HepG2 (cell line): ENCODE measurements around the gene CYP4A22. TPM values are rescaled to one million over a fixed set of nuclear protein-coding genes. Genes with fewer than 3 reads are reported as not detected.

Experiments
- ATAC-seq: fragments of 200-7000 bp; cut with Tn5 transposase; 3 replicates; pipeline ENCODE4 v1.9.1; 2020; ENCODE audit warnings: mild to moderate bottlenecking, moderate library complexity
- BruUV-seq: library from RNA; stranded (reverse); fragments of 400-500 nt; replicated peaks from 2 replicates; lab custom pipeline; 2021; lab: Mats Ljungman, UMichigan
- CTCF ChIA-PET: fragments of 300-600 bp; formaldehyde crosslinking; extraction: SDS; loops from one replicate; lab custom pipeline; 2021; ENCODE audit warnings: low total read pairs, inconsistent platforms, low intra/inter-chr PET ratio; lab: Yijun Ruan, JAX
- POLR2A ChIA-PET: fragments of 350-600 bp; sonication (Branson Sonifier 250); formaldehyde crosslinking; loops from one replicate; lab custom pipeline; 2020; ENCODE audit warnings: antibody characterized with exemption, inconsistent platforms; lab: Yijun Ruan, JAX
- DNase-seq: peaks from one replicate; pipeline ENCODE4 v3.0.0-alpha.2; 2015; ENCODE audit warnings: low spot score
- FAIRE-seq: peaks from 3 replicates; lab custom pipeline; 2011; peaks lifted over from hg19 to GRCh38; lab: Jason Lieb, UNC
- H2AFZ ChIP-seq: one replicate; pipeline ENCODE4 v1.6.1; 2011; ENCODE audit warnings: low read length, inconsistent platforms
- H3K27ac ChIP-seq: fragments of 300-600 bp; 3 replicates; pipeline ENCODE4 v1.8.0; 2011; ENCODE audit warnings: mixed run types, mild to moderate bottlenecking, mixed read lengths, low read length, inconsistent platforms; ENCODE audit not compliant: insufficient read depth; ENCODE audit errors: extremely low read length
- H3K27me3 ChIP-seq, 2 experiments: fragments of 200-600 bp in 1 of 2; 2 replicates in 1 of 2; 3 replicates in 1 of 2; pipeline versions ENCODE4 v1.6.0 to v1.8.0; 2011; ENCODE audit warnings: low read length in 2 of 2, mild to moderate bottlenecking in 2 of 2, moderate library complexity in 2 of 2, inconsistent platforms in 1 of 2; ENCODE audit not compliant: insufficient read depth in 2 of 2, control insufficient read depth in 1 of 2
- H3K36me3 ChIP-seq, 2 experiments: fragments of 200-600 bp in 1 of 2; replicated peaks in 1 of 2; 2 replicates in 1 of 2; 3 replicates in 1 of 2; pipeline versions ENCODE4 v1.5.1 to v1.8.0; 2011; ENCODE audit warnings: low read length in 2 of 2, inconsistent platforms in 1 of 2; ENCODE audit not compliant: insufficient read depth in 2 of 2, control insufficient read depth in 1 of 2
- H3K4me1 ChIP-seq: 2 replicates; pipeline ENCODE4 v1.5.1; 2012; ENCODE audit warnings: low read length, inconsistent platforms; ENCODE audit not compliant: insufficient read depth
- H3K4me2 ChIP-seq: 2 replicates; pipeline ENCODE4 v1.6.0; 2011; ENCODE audit warnings: low read depth, low read length, inconsistent platforms
- H3K4me3 ChIP-seq, 3 experiments: fragments of 200-600 bp in 1 of 3; sonication (generic), shearing (Covaris generic) in 1 of 3; replicated peaks in 1 of 3; 2 replicates each; pipeline ENCODE4 v1.5.1; 2011 to 2016; ENCODE audit warnings: low read length in 3 of 3, inconsistent platforms in 2 of 3, low read depth in 2 of 3, mild to moderate bottlenecking in 2 of 3, control low read depth in 1 of 3, mixed read lengths in 1 of 3; ENCODE audit not compliant: insufficient read depth in 1 of 3
- H3K79me2 ChIP-seq: one replicate; pipeline ENCODE4 v1.6.1; 2011; ENCODE audit warnings: low read length, inconsistent platforms; ENCODE audit not compliant: insufficient read depth
- H3K9ac ChIP-seq: 2 replicates; pipeline ENCODE4 v1.6.0; 2011; ENCODE audit warnings: mild to moderate bottlenecking, low read depth, low read length, inconsistent platforms; ENCODE audit not compliant: insufficient read depth
- H3K9me3 ChIP-seq: 2 replicates; pipeline ENCODE4 v1.5.1; 2012; ENCODE audit warnings: mild to moderate bottlenecking, low read length
- H4K20me1 ChIP-seq: 2 replicates; pipeline ENCODE4 v1.6.0; 2011; ENCODE audit warnings: inconsistent platforms, mild to moderate bottlenecking, low read length, moderate library complexity; ENCODE audit not compliant: insufficient read depth
- ARNTL ChIP-seq: sonication (generic); formaldehyde crosslinking; IDR thresholded peaks from 2 replicates; pipeline ENCODE4 v1.4.0; 2020; ENCODE audit warnings: mild to moderate bottlenecking, missing genetic modification reagents
- BCL6 ChIP-seq: IDR thresholded peaks from 2 replicates; pipeline ENCODE4 v1.6.1; 2016; ENCODE audit warnings: missing genetic modification reagents, missing compliant biosample characterization
- CBX2 ChIP-seq, 2 experiments: fragments of 200-600 bp in 1 of 2; sonication (generic); formaldehyde crosslinking in 1 of 2; IDR thresholded peaks; 2 replicates each; pipeline versions ENCODE4 v1.7.0 to v1.8.1; 2018 to 2022; ENCODE audit warnings: low read depth in 2 of 2, low read length in 1 of 2, mild to moderate bottlenecking in 1 of 2, missing genetic modification reagents in 1 of 2
- CHD2 ChIP-seq: IDR thresholded peaks from 2 replicates; pipeline ENCODE4 v1.6.1; 2011; ENCODE audit warnings: low read depth, low read length, improper control_type of control experiment
- GTF2F1 ChIP-seq: fragments of 150-350 bp; IDR thresholded peaks from 2 replicates; pipeline ENCODE4 v1.6.1; 2014; ENCODE audit warnings: low read length
- HNF1B ChIP-seq: sonication (generic); formaldehyde crosslinking; IDR thresholded peaks from 2 replicates; pipeline ENCODE4 v1.5.1; 2020; ENCODE audit warnings: mild to moderate bottlenecking, moderate library complexity, missing genetic modification reagents
- KAT8 ChIP-seq: IDR thresholded peaks from 2 replicates; pipeline ENCODE4 v1.6.1; 2016; ENCODE audit warnings: missing genetic modification reagents, missing compliant biosample characterization
- PITX1 ChIP-seq: sonication (generic); formaldehyde crosslinking; IDR thresholded peaks from 2 replicates; pipeline ENCODE4 v1.5.1; 2020; ENCODE audit warnings: mild to moderate bottlenecking, missing genetic modification reagents
- POLR2AphosphoS5 ChIP-seq: IDR thresholded peaks from 2 replicates; pipeline ENCODE4 v1.6.1; 2012; ENCODE audit warnings: low read depth, low read length
- SMAD3 ChIP-seq: sonication (generic); formaldehyde crosslinking; IDR thresholded peaks from 2 replicates; pipeline ENCODE4 v1.4.0; 2020; ENCODE audit warnings: missing genetic modification reagents
- SRSF4 ChIP-seq: fragments of 200-400 bp; formaldehyde crosslinking; IDR thresholded peaks from one replicate; pipeline ENCODE4 v1.6.1; 2018; ENCODE audit warnings: mild to moderate bottlenecking, low read depth, low read length, moderate library complexity; ENCODE audit not compliant: poor library complexity, severe bottlenecking
- TERF1 ChIP-seq: sonication (generic); formaldehyde crosslinking; IDR thresholded peaks from 2 replicates; pipeline ENCODE4 v1.8.0; 2022; ENCODE audit warnings: mild to moderate bottlenecking, missing genetic modification reagents, moderate library complexity
- ZBTB14 ChIP-seq: sonication (generic); formaldehyde crosslinking; IDR thresholded peaks from 2 replicates; pipeline ENCODE4 v1.4.0; 2020; ENCODE audit warnings: missing genetic modification reagents
- ZBTB4 ChIP-seq: sonication (generic); formaldehyde crosslinking; IDR thresholded peaks from 2 replicates; pipeline ENCODE4 v1.4.0; 2020; ENCODE audit warnings: missing genetic modification reagents, mild to moderate bottlenecking, borderline replicate concordance
- ZNF101 ChIP-seq: sonication (generic); formaldehyde crosslinking; IDR thresholded peaks from 2 replicates; pipeline ENCODE4 v1.4.0; 2020; ENCODE audit warnings: mild to moderate bottlenecking, low read depth, missing genetic modification reagents, borderline replicate concordance
- ZNF224 ChIP-seq: sonication (generic); formaldehyde crosslinking; IDR thresholded peaks from 2 replicates; pipeline ENCODE4 v1.5.0; 2020; ENCODE audit warnings: mild to moderate bottlenecking, missing genetic modification reagents
- ZNF567 ChIP-seq: sonication (generic); formaldehyde crosslinking; IDR thresholded peaks from 2 replicates; pipeline ENCODE4 v1.8.1; 2023; ENCODE audit warnings: mild to moderate bottlenecking, missing genetic modification reagents, borderline replicate concordance
- ZNF879 ChIP-seq: sonication (generic); formaldehyde crosslinking; IDR thresholded peaks from 2 replicates; pipeline ENCODE4 v1.8.1; 2023; ENCODE audit warnings: missing genetic modification reagents
- WGBS: methylation state at CpG from one replicate; pipeline ENCODE4 v1.1.6; 2017; ENCODE audit warnings: low lambda C conversion rate; 5-methylcytosine and 5-hydroxymethylcytosine counted together
- in situ Hi-C: cut with HindIII; loops from 2 replicates; pipeline ENCODE4 v1.10.0; 2017; ENCODE audit warnings: low pct_unique_long_range_greater_than_20kb; ENCODE audit not compliant: extremely low pct_ligation_motif_present
- intact Hi-C: fragments of 100-400 bp; cut with micrococcal nuclease; formaldehyde crosslinking; loops from one replicate; pipeline ENCODE4 v1.10.0; 2022; ENCODE audit not compliant: unreplicated experiment
- polyA plus RNA-seq, 8 experiments: library from polyadenylated mRNA; depleted of rRNA in 3 of 8; stranded (reverse) in 7 of 8; unstranded in 1 of 8; fragments of >200 nt; fragmentation: Illumina TruSeq in 4 of 8; extraction: Trizol in 4 of 8; gene quantifications; 2 replicates each; pipeline versions ENCODE4 v1.2.1 to v1.2.3, GENCODE V29; 2011 to 2016; ENCODE audit warnings: low read depth in 4 of 8, missing spikeins in 1 of 8, mixed read lengths in 1 of 8; ENCODE audit not compliant: insufficient read depth in 1 of 8
- total RNA-seq, 5 experiments: library from RNA; depleted of rRNA; stranded (reverse); fragments of >200 nt; fragmentation: Illumina TruSeq; extraction: Trizol; gene quantifications; 2 replicates each; pipeline ENCODE4 v1.2.3, GENCODE V29; 2016; ENCODE audit warnings: low read depth in 1 of 5

CYP4A22 gene
- total and polyA plus RNA-seq, 2 of the 13 experiments (the other 11 are each of a cell fraction or from before 2014, with no cell fraction given): not detected

- Histone ChIP-seq H2AFZ (no peak overlapping the region), H3K27me3 (no peaks in the 10 kb centered on the region), H3K4me2 (no peak overlapping the region), H3K27ac (no peak overlapping the region), H3K9ac (no peak overlapping the region), H3K79me2 (no peaks in the 10 kb centered on the region), H4K20me1 (no peaks in the 10 kb centered on the region), H3K9me3 (no peaks in the 10 kb centered on the region), H3K4me1 (peaks cover 9% of the 10 kb centered on the region), H3K36me3 (no peaks in the 10 kb centered on the region), H3K4me3 (no peak overlapping the region)
- in situ Hi-C loops: no loop called here
- intact Hi-C loops: no loop called here
- ATAC-seq (no peak), FAIRE-seq (no peak), DNase-seq (no peak)
- 5% methylated on average over 5 of the region's 5 CpGs for WGBS
- ChIA-PET CTCF (no interaction called here), POLR2A (no interaction called here)
- no TSS peak for BruUV-seq
- TF ChIP-seq SRSF4: no peak
- no peak for TF ChIP-seq BCL6 (CRISPR knock-in tag)
- no peak for TF ChIP-seq TERF1
- TF ChIP-seq CHD2: no peak
- TF ChIP-seq CBX2 (IDR thresholded peaks at IDR 0.05; ENCODE audit: low read depth, low read length): no peak
- TF ChIP-seq CBX2 (CRISPR knock-in tag; IDR thresholded peaks at IDR 0.05; ENCODE audit: low read depth): no peak
- TF ChIP-seq ZBTB14 (CRISPR knock-in tag): no peak
- TF ChIP-seq GTF2F1: no peak
- TF ChIP-seq KAT8 (CRISPR knock-in tag): no peak
- no peak for TF ChIP-seq ZBTB4
- no peak for TF ChIP-seq ZNF879 (CRISPR knock-in tag)
- no peak for TF ChIP-seq ZNF224 (CRISPR knock-in tag)
- TF ChIP-seq ZNF567 (CRISPR knock-in tag): no peak
- no peak for TF ChIP-seq ZNF101 (CRISPR knock-in tag)
- TF ChIP-seq HNF1B (CRISPR knock-in tag): no peak
- TF ChIP-seq PITX1 (CRISPR knock-in tag): no peak
- no peak for TF ChIP-seq POLR2AphosphoS5
- no peak for TF ChIP-seq ARNTL (CRISPR knock-in tag)
- TF ChIP-seq SMAD3 (CRISPR knock-in tag): no peak
Observed at GRCh38 chr1:47161298-47162040, 24.2 kb downstream of the CYP4A22 start.
